HepG2 (cell line): ENCODE results near the gene SIAH1. TPM values are rescaled to one million over a fixed set of nuclear protein-coding genes. Genes with fewer than 3 reads are reported as not detected.

ENCODE experiments used
- ARNT2 ChIP-seq: sonication (generic); formaldehyde crosslinking; IDR thresholded peaks from 2 replicates; pipeline ENCODE4 v1.8.0; 2022; ENCODE audit warnings: mild to moderate bottlenecking, low read depth, missing genetic modification reagents, moderate library complexity
- ATF3 ChIP-seq: sonication (generic); formaldehyde crosslinking; IDR thresholded peaks from 2 replicates; pipeline ENCODE4 v1.4.0; 2020; ENCODE audit warnings: missing genetic modification reagents
- ATF7-NPFF ChIP-seq: sonication (generic); formaldehyde crosslinking; IDR thresholded peaks from 2 replicates; pipeline ENCODE4 v1.8.1; 2023; ENCODE audit warnings: mild to moderate bottlenecking, low read depth, missing genetic modification reagents, moderate library complexity
- BHLHE40 ChIP-seq: IDR thresholded peaks from 2 replicates; pipeline ENCODE4 v1.6.1; 2011; ENCODE audit warnings: low read length, improper control_type of control experiment
- ETV6 ChIP-seq: sonication (generic); formaldehyde crosslinking; conservative IDR thresholded peaks from 2 replicates; pipeline ENCODE4 v1.4.0; 2020; ENCODE audit warnings: missing genetic modification reagents
- GATA4 ChIP-seq: sonication (generic); IDR thresholded peaks from 2 replicates; pipeline ENCODE4 v1.6.1; 2016; ENCODE audit warnings: antibody characterized with exemption, low read depth, borderline replicate concordance
- HBP1 ChIP-seq: IDR thresholded peaks from 2 replicates; pipeline ENCODE4 v1.6.1; 2016; ENCODE audit warnings: low read depth, control low read depth
- ISX ChIP-seq: sonication (generic); formaldehyde crosslinking; conservative IDR thresholded peaks from 2 replicates; pipeline ENCODE4 v1.5.0; 2020; ENCODE audit warnings: missing genetic modification reagents
- KDM4B ChIP-seq: sonication (generic); formaldehyde crosslinking; IDR thresholded peaks from 2 replicates; pipeline ENCODE4 v1.4.0; 2020; ENCODE audit warnings: missing genetic modification reagents
- MTF2 ChIP-seq: sonication (generic); formaldehyde crosslinking; IDR thresholded peaks from 2 replicates; pipeline ENCODE4 v1.5.0; 2020; ENCODE audit warnings: missing genetic modification reagents, borderline replicate concordance
- MXD3 ChIP-seq: IDR thresholded peaks from 2 replicates; pipeline ENCODE4 v1.6.1; 2016; ENCODE audit warnings: mild to moderate bottlenecking, missing biosample characterization, missing genetic modification reagents
- RBM39 ChIP-seq: fragments of 200-400 bp; formaldehyde crosslinking; IDR thresholded peaks from one replicate; pipeline ENCODE4 v1.6.1; 2018; ENCODE audit warnings: antibody characterized with exemption, mild to moderate bottlenecking, low read depth, low read length; ENCODE audit not compliant: poor library complexity, severe bottlenecking
- TFAP4 ChIP-seq: sonication (generic); IDR thresholded peaks from 2 replicates; pipeline ENCODE4 v1.6.1; 2016; ENCODE audit warnings: low read depth, borderline replicate concordance
- ZNF543 ChIP-seq: sonication (generic); formaldehyde crosslinking; IDR thresholded peaks from 2 replicates; pipeline ENCODE4 v1.4.0; 2020; ENCODE audit warnings: mild to moderate bottlenecking, missing genetic modification reagents
- ZNF615 ChIP-seq: sonication (generic); formaldehyde crosslinking; IDR thresholded peaks from 2 replicates; pipeline ENCODE4 v1.5.0; 2020; ENCODE audit warnings: mild to moderate bottlenecking, missing genetic modification reagents, borderline replicate concordance
- ZNF709 ChIP-seq: sonication (generic); formaldehyde crosslinking; IDR thresholded peaks from 2 replicates; pipeline ENCODE4 v1.5.0; 2020; ENCODE audit warnings: mild to moderate bottlenecking, missing genetic modification reagents
- ZNF777 ChIP-seq: sonication (generic); formaldehyde crosslinking; IDR thresholded peaks from 2 replicates; pipeline ENCODE4 v1.4.0; 2020; ENCODE audit warnings: missing genetic modification reagents
- polyA plus RNA-seq, 8 experiments: library from polyadenylated mRNA; depleted of rRNA in 3 of 8; stranded (reverse) in 7 of 8; unstranded in 1 of 8; fragments of >200 nt; fragmentation: Illumina TruSeq in 4 of 8; extraction: Trizol in 4 of 8; gene quantifications; 2 replicates each; pipeline versions ENCODE4 v1.2.1 to v1.2.3, GENCODE V29; 2011 to 2016; ENCODE audit warnings: low read depth in 4 of 8, missing spikeins in 1 of 8, mixed read lengths in 1 of 8; ENCODE audit not compliant: insufficient read depth in 1 of 8
- total RNA-seq, 5 experiments: library from RNA; depleted of rRNA; stranded (reverse); fragments of >200 nt; fragmentation: Illumina TruSeq; extraction: Trizol; gene quantifications; 2 replicates each; pipeline ENCODE4 v1.2.3, GENCODE V29; 2016; ENCODE audit warnings: low read depth in 1 of 5

The SIAH1 gene
- total and polyA plus RNA-seq, 2 of the 13 experiments (the other 11 are each of a cell fraction or from before 2014, with no cell fraction given): 16.0 to 28.6 TPM

- peak; percentile 53; the same call in 1 of the 2 replicates for TF ChIP-seq HBP1 (CRISPR knock-in tag)
- no peak for TF ChIP-seq GATA4
- peak; percentile 60 for TF ChIP-seq BHLHE40
- TF ChIP-seq ZNF615 (CRISPR knock-in tag): no peak
- peak; percentile 86; the same call in 1 of the 2 replicates for TF ChIP-seq TFAP4
- no peak for TF ChIP-seq ISX (CRISPR knock-in tag)
- peak; percentile 2 for TF ChIP-seq RBM39
- peak; percentile 33; the same call in 1 of the 2 replicates for TF ChIP-seq ATF3 (CRISPR knock-in tag)
- TF ChIP-seq MTF2 (CRISPR knock-in tag): 0 out of 2 replicates have a peak, but pooled peaks have one; percentile 7
- no peak for TF ChIP-seq ZNF777
- TF ChIP-seq ATF7-NPFF (CRISPR knock-in tag): 0 out of 2 replicates have a peak, but pooled peaks have one; percentile 62
- TF ChIP-seq ZNF543: 0 out of 2 replicates have a peak, but pooled peaks have one; percentile 1
- TF ChIP-seq ETV6 (CRISPR knock-in tag): 0 out of 2 replicates have a peak, but pooled peaks have one; percentile 6
- 0 out of 2 replicates have a peak, but pooled peaks have one; percentile 79 for TF ChIP-seq ARNT2 (CRISPR knock-in tag)
- TF ChIP-seq ZNF709 (CRISPR knock-in tag): peak; percentile 6; the same call in 1 of the 2 replicates
- no peak for TF ChIP-seq KDM4B
- 0 out of 2 replicates have a peak, but pooled peaks have one; percentile 28 for TF ChIP-seq MXD3 (CRISPR knock-in tag)
These were observed 527 bp downstream of the SIAH1 start (continued) for GRCh38 chr16:48384520-48385252.
